Body of pancreas (tissue), 4 donors: Measurements from ENCODE around the gene C5orf47.

Experiments
- CTCF ChIP-seq, 7 experiments: fragments of 450-650 bp in 4 of 7; fragments of 200-600 bp in 3 of 7; sonication (generic) in 3 of 7; IDR thresholded peaks; one replicate each; pipeline ENCODE4 v1.5.1; 2016 to 2019; ENCODE audit warnings: antibody characterized with exemption in 7 of 7
- POLR2A ChIP-seq, 3 donors: fragments of 450-650 bp; IDR thresholded peaks; one replicate each; pipeline ENCODE4 v1.6.1; 2016; ENCODE audit warnings: antibody characterized with exemption in 3 of 3, mild to moderate bottlenecking in 2 of 3

GRCh38 chr5:173954671-173955521 lies 34.1 kb upstream of the C5orf47 start:
- TF ChIP-seq CTCF (IDR thresholded peaks at IDR 0.05) = no peak
- peak in 1 of 3 donors; percentile 33 for TF ChIP-seq POLR2A (IDR thresholded peaks at IDR 0.05)
